Measurements from ENCODE around the gene ADGRV1. TPM values are rescaled to one million over a fixed set of nuclear protein-coding genes. Genes with fewer than 3 reads are reported as not detected.

Gene ADGRV1
- total RNA-seq, 1 donor from 2014 or later: not detected

DNA sequence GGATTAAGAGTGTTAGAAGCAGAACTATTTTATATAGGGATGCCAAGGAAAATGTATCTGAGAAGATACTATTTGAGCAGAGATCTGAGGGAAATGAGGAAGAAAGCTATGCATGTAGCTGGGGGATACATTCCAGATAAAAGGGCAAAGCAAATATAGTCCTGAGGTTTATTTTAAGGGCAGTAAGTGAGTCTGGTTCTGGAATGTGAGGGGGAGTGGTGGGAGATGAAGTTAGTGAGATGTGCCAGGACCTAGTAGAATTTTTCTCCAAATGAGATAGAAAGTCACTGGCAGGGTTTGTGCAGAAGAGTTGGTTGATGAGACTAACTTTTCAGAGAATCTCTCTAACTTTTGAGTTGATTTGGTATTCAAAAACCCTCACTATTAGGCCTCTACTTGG, 374.7 kb downstream of the ADGRV1 start:
- TF ChIP-seq, protein P1, sequence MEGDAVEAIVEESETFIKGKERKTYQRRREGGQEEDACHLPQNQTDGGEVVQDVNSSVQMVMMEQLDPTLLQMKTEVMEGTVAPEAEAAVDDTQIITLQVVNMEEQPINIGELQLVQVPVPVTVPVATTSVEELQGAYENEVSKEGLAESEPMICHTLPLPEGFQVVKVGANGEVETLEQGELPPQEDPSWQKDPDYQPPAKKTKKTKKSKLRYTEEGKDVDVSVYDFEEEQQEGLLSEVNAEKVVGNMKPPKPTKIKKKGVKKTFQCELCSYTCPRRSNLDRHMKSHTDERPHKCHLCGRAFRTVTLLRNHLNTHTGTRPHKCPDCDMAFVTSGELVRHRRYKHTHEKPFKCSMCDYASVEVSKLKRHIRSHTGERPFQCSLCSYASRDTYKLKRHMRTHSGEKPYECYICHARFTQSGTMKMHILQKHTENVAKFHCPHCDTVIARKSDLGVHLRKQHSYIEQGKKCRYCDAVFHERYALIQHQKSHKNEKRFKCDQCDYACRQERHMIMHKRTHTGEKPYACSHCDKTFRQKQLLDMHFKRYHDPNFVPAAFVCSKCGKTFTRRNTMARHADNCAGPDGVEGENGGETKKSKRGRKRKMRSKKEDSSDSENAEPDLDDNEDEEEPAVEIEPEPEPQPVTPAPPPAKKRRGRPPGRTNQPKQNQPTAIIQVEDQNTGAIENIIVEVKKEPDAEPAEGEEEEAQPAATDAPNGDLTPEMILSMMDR (IDR thresholded peaks at IDR 0.05; ENCODE audit: borderline replicate concordance): no peak
- Histone ChIP-seq H3K4me1 (peaks cover 10% of the 10 kb centered on the region), H3K27me3 (ENCODE audit: low read depth) (no peaks in the 10 kb centered on the region), H3K36me3 (no peaks in the 10 kb centered on the region), H3K27ac (replicated peaks) (no peak overlapping the region), H3K9me3 (replicated peaks) (peaks cover 5% of the 10 kb centered on the region), H3K4me3 (no peak overlapping the region)
- DNase-seq: no peak
- intact Hi-C loops (cut with micrococcal nuclease): loop anchor here (10.0 kb wide), 3 partner anchors 162 to 482 kb away; partner anchors contain the start of gene ARRDC3

DNA sequence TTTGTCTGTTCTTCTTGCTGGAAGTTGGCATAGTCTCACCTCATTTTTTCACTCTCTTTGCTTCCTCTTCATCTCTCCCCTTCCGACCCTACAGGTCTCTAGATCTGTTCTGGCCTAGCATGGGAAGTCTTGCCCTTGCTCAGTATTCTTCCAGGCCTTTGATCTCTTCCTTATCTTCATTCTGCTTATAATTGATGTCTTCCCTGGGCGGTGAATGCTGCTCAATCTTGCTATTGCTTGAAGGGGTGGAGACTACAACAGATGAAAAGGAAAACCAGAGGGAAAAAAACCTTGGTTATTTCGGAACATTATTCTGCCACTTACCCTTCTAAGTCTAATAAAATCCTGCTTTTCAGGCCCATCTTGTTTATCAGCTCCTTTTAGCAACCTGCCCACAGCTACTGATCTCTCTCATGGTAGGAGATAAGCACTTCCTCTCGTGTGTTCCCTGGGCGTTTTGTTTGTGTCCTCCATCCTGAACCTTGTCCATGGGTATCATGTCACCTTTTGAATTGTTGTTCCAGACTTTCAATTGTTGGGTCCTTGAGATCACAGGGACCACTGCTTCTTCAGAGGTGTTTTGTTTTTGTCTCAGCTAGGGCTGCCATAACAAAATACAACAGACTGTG, 375.6 kb downstream of the ADGRV1 start:
- H3K27ac ChIP-seq (replicated peaks): no peak overlapping the region
- peaks cover 10% of the 10 kb centered on the region for H3K4me1 ChIP-seq
- H3K9me3 ChIP-seq (replicated peaks): peaks cover 5% of the 10 kb centered on the region
- no peak overlapping the region for H3K4me3 ChIP-seq
- no peak for DNase-seq
- intact Hi-C loops (cut with micrococcal nuclease): loop anchor here (10.0 kb wide), 3 partner anchors 161 to 481 kb away; partner anchors contain the start of gene ARRDC3
- H3K36me3 ChIP-seq: no peaks in the 10 kb centered on the region
- H3K27me3 ChIP-seq (ENCODE audit: low read depth): no peaks in the 10 kb centered on the region
- TF ChIP-seq, protein P1 (IDR thresholded peaks at IDR 0.05; ENCODE audit: borderline replicate concordance): no peak

DNA sequence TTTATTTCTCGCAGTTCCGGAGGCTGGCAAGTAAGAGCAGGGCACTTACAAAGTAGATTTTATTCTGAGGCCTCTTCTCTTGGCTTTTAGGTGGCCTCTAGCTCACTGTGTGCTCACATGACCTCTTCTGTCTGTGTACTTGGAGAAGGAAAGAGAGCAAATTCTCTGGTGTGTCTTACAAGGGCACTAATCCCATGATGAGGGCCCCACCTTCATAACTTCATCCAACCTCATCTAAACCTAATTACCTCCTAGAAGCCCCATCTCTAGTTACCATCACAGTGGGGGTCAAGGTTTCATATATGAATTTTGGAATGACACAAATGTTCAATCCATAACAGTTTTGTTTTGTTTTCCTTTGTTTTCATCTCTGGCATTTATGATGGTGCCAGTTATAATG, 376.1 kb downstream of the ADGRV1 start:
- Histone ChIP-seq H3K4me1 (peaks cover 10% of the 10 kb centered on the region), H3K27ac (replicated peaks) (no peak overlapping the region), H3K27me3 (ENCODE audit: low read depth) (no peaks in the 10 kb centered on the region), H3K36me3 (no peaks in the 10 kb centered on the region), H3K9me3 (replicated peaks) (peaks cover 5% of the 10 kb centered on the region), H3K4me3 (no peak overlapping the region)
- DNase-seq: no peak
- TF ChIP-seq, protein P1 (IDR thresholded peaks at IDR 0.05; ENCODE audit: borderline replicate concordance): no peak
- intact Hi-C loops (cut with micrococcal nuclease): loop anchor here (10.0 kb wide), 3 partner anchors 160 to 480 kb away; partner anchors contain the start of gene ARRDC3

DNA sequence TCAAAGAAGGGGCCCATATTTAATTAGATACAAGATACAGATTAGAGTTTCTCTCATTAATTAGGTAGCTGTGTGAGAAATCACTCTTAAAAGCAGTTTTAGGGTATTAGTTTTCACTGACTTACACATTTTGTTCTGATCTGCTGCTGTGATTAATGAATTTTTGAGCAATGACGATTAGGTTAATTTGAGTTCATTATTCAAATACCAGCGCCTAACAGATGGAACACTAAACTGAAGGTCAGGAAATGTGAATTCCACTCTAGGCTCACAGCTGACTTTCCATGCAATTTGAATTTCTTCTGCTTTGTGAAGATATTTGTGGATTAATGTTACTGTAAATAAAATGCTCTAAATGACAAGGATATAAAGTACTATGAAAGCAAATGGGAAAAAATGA, 380.6 kb downstream of the ADGRV1 start:
- no peak overlapping the region for H3K27ac ChIP-seq (replicated peaks)
- DNase-seq: no peak
- peaks cover 5% of the 10 kb centered on the region for H3K9me3 ChIP-seq (replicated peaks)
- no peak overlapping the region for H3K4me3 ChIP-seq
- intact Hi-C loops (cut with micrococcal nuclease): loop anchor here (10.0 kb wide), 3 partner anchors 156 to 476 kb away; partner anchors contain the start of gene ARRDC3
- no peaks in the 10 kb centered on the region for H3K36me3 ChIP-seq
- peaks cover 5% of the 10 kb centered on the region for H3K4me1 ChIP-seq
- no peaks in the 10 kb centered on the region for H3K27me3 ChIP-seq (ENCODE audit: low read depth)
- TF ChIP-seq, protein P1 (IDR thresholded peaks at IDR 0.05; ENCODE audit: borderline replicate concordance): no peak

DNA sequence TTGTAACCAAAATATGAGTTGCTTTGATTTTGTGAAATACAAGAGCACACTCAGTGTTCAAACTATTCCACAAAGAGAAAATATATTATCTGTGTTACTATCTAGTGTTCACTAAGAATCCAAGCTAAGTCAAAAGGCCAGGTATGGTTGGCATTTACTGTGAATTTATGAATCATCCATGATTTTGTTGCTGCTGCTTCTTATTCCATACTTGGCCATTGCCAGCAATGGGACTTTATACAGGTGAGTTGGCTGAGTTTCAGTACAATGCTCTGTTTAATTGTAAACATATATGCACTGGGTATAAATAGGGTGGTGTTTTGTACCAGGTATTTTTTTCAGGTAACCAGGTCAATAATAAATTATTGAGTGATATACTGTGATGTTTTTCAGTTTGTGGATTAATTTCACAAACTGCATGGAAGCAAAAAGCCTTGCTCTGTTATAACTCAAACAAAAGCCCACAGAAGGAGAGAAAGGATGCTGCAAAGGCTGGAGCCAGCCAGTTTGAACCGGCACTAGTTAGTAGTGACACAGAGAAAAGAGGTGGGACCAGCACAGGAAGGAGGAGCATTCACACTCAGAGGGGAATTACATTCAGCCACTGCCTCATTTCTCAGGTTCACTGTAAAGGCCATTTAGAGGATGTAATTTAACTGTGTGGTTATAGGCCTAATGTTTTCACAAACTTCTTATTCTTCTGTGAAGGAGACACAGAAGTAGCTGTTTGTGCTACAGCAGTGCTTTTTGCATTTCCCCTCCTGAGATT, 381.8 kb downstream of the ADGRV1 start:
- H3K27me3 ChIP-seq (ENCODE audit: low read depth): no peaks in the 10 kb centered on the region
- H3K9me3 ChIP-seq (replicated peaks): no peaks in the 10 kb centered on the region
- H3K27ac ChIP-seq (replicated peaks): no peak overlapping the region
- no peaks in the 10 kb centered on the region for H3K36me3 ChIP-seq
- DNase-seq: no peak
- intact Hi-C loops (cut with micrococcal nuclease): no loop called here
- peaks cover 5% of the 10 kb centered on the region for H3K4me1 ChIP-seq
- no peak overlapping the region for H3K4me3 ChIP-seq
- TF ChIP-seq, protein P1 (IDR thresholded peaks at IDR 0.05; ENCODE audit: borderline replicate concordance): no peak

Measured in left ventricle myocardium inferior (tissue), 1 donor.